Activated B cell treated with CpG ODN at 0.5 μM for 24 hours (primary cell): ENCODE results near the gene NAA80. TPM values are rescaled to one million over a fixed set of nuclear protein-coding genes. Genes with fewer than 3 reads are reported as not detected.

Source experiments
- ATAC-seq: fragments of 200-7000 bp; cut with Tn5 transposase; one replicate; pipeline ENCODE4 v1.10.0; 2021; ENCODE audit warnings: low read depth, mild to moderate bottlenecking, moderate library complexity
- CTCF ChIA-PET: fragments of 350-600 bp; sonication (Branson Sonifier 250); formaldehyde crosslinking; loops from one replicate; lab custom pipeline; 2021; ENCODE audit warnings: antibody characterized with exemption; lab: Charles Lee
- POLR2A ChIA-PET: fragments of 350-600 bp; sonication (Branson Sonifier 250); formaldehyde crosslinking; loops from one replicate; lab custom pipeline; 2021; ENCODE audit warnings: antibody characterized with exemption; lab: Charles Lee
- DNase-seq: peaks from one replicate; pipeline ENCODE4 v3.0.0; 2022
- H3K27ac Mint-ChIP-seq: one replicate; pipeline ENCODE4 v1.8.0; 2020; ENCODE audit warnings: mixed read lengths
- H3K27me3 Mint-ChIP-seq: one replicate; pipeline ENCODE4 v1.8.0; 2021; ENCODE audit warnings: mixed read lengths
- H3K36me3 Mint-ChIP-seq: one replicate; pipeline ENCODE4 v1.8.0; 2021; ENCODE audit warnings: low read depth, mixed read lengths
- H3K4me1 Mint-ChIP-seq: one replicate; pipeline ENCODE4 v1.8.0; 2021; ENCODE audit warnings: mixed read lengths
- H3K4me3 Mint-ChIP-seq: one replicate; pipeline ENCODE4 v1.8.0; 2020; ENCODE audit warnings: mild to moderate bottlenecking, mixed read lengths
- H3K9me3 Mint-ChIP-seq: one replicate; pipeline ENCODE4 v1.8.0; 2020; ENCODE audit warnings: mixed read lengths
- intact Hi-C: fragments of 100-400 bp; cut with micrococcal nuclease; formaldehyde crosslinking; loops from one replicate; pipeline ENCODE4 v1.15.1; 2024
- total RNA-seq: library from RNA; stranded (reverse); gene quantifications from 2 replicates; pipeline ENCODE4 v1.2.3, GENCODE V29; 2022
- TF ChIP-seq, protein P1 (sequence below): fragments of 200-600 bp; IDR thresholded peaks from one replicate; pipeline ENCODE4 v1.8.0; 2022; ENCODE audit warnings: antibody characterized with exemption, mild to moderate bottlenecking

NAA80 gene
- total RNA-seq, 1 donor from 2014 or later: 24.8 TPM

DNA sequence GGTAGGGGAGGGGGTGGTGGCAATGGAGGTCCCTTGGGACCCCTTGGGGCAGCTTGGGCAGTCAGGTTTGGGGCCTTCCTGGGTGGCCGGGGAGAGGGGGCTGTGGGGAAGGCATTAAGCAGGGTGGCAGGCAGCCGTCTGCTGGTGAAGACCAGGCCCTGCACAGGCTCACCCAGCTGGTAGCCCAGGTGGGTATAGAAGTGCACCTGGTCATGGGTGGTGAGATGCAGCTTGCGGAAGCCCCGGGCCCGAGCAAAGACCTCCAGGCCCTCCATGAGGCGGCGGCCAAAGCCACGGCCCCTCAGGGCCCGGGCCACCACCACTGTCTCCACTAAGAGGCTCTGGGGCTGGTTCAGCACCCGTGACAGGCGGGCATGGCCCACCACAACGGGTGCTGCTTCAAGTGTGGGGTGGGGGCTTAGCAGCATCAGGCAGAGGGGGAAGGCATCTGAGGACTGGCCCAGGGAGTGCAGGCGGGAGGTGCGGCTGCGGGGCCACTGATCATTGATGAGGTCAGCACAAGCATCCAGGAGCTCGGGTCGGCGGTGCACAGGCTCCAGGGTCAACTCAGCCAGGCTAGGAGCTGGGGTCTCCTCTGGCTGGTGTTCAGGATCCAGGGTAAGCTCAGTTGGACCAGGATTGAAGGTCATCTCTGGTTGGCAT is 2.4 kb downstream of the NAA80 start:
- H3K36me3 Mint-ChIP-seq: peaks cover 10% of the 10 kb centered on the region
- H3K4me1 Mint-ChIP-seq: peaks cover 39% of the 10 kb centered on the region
- POLR2A ChIA-PET: interaction anchor here (1.6 to 3.4 kb wide), 2 partner anchors 25 to 31 kb away, joined by 5 to 20 read pairs; partner anchors contain the start of genes HYAL2 and TUSC2
- CTCF ChIA-PET: no interaction called here
- ATAC-seq (no peak), DNase-seq (no peak)
- no peak overlapping the region for H3K27ac Mint-ChIP-seq
- no peaks in the 10 kb centered on the region for H3K27me3 Mint-ChIP-seq
- no peaks in the 10 kb centered on the region for H3K9me3 Mint-ChIP-seq
- intact Hi-C loops: loop anchor here (5.0 to 10.0 kb wide), 3 partner anchors 492 to 1272 kb away; partner anchors contain the start of genes APEH, IMPDH2, INKA1 and NDUFAF3
- TF ChIP-seq, protein P1, sequence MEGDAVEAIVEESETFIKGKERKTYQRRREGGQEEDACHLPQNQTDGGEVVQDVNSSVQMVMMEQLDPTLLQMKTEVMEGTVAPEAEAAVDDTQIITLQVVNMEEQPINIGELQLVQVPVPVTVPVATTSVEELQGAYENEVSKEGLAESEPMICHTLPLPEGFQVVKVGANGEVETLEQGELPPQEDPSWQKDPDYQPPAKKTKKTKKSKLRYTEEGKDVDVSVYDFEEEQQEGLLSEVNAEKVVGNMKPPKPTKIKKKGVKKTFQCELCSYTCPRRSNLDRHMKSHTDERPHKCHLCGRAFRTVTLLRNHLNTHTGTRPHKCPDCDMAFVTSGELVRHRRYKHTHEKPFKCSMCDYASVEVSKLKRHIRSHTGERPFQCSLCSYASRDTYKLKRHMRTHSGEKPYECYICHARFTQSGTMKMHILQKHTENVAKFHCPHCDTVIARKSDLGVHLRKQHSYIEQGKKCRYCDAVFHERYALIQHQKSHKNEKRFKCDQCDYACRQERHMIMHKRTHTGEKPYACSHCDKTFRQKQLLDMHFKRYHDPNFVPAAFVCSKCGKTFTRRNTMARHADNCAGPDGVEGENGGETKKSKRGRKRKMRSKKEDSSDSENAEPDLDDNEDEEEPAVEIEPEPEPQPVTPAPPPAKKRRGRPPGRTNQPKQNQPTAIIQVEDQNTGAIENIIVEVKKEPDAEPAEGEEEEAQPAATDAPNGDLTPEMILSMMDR: no peak
- no peak overlapping the region for H3K4me3 Mint-ChIP-seq

GRCh38 chr3:50295553-50296431 is 3.4 kb downstream of the NAA80 start:
- Mint-ChIP-seq H3K4me1 (peaks cover 46% of the 10 kb centered on the region), H3K27ac (no peak overlapping the region), H3K36me3 (peaks cover 13% of the 10 kb centered on the region), H3K27me3 (no peaks in the 10 kb centered on the region), H3K4me3 (no peak overlapping the region), H3K9me3 (no peaks in the 10 kb centered on the region)
- intact Hi-C loops: loop anchor here (5.0 to 10.0 kb wide), 3 partner anchors 491 to 1271 kb away; partner anchors contain the start of genes APEH, IMPDH2, INKA1 and NDUFAF3
- TF ChIP-seq, protein P1: no peak
- ChIA-PET CTCF (no interaction called here), POLR2A (interaction anchor here (0.5 kb wide), 1 partner anchor 1995 kb away, joined by 3 read pairs; the partner anchor contains the start of gene NME6)
- ATAC-seq (no peak), DNase-seq (no peak)

- Mint-ChIP-seq H3K4me3 (no peak overlapping the region), H3K36me3 (peaks cover 21% of the 10 kb centered on the region), H3K4me1 (peaks cover 38% of the 10 kb centered on the region), H3K27ac (no peak overlapping the region), H3K9me3 (no peaks in the 10 kb centered on the region), H3K27me3 (no peaks in the 10 kb centered on the region)
- TF ChIP-seq, protein P1: no peak
- ChIA-PET CTCF (no interaction called here), POLR2A (interaction anchor here (0.5 to 1.6 kb wide), 2 partner anchors 43 to 1994 kb away, joined by 3 to 5 read pairs; partner anchors contain the start of gene NME6)
- no peak for ATAC-seq
- DNase-seq: no peak
- intact Hi-C loops: loop anchor here (5.0 to 10.0 kb wide), 3 partner anchors 490 to 1270 kb away; partner anchors contain the start of genes APEH, IMPDH2, INKA1 and NDUFAF3
Observed at GRCh38 chr3:50294492-50295403, 4.5 kb downstream of the NAA80 start.

DNA sequence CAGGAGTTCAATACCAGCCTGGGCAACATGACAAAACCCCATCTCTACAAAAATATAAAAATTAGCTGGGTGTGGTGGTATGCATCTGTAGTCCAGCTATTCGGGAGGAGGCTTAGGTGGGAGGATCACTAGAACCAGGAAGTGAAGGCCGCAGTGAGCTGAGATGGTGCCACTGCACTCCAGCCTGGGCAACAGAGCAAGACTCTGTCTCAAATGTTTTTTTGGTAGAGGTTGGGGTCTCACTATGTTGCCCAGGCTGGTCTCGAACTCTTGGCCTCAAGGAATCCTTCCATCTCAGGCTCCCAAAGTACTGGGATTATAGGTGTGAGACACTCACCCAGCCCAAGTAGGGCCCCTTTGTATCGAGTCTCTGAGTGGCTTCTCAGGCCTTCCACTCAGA is 5.1 kb downstream of the NAA80 start:
- ChIA-PET POLR2A (interaction anchor here (1.6 kb wide), 1 partner anchor 44 kb away, joined by 5 read pairs; no protein-coding TSS in a partner anchor), CTCF (no interaction called here)
- intact Hi-C loops: loop anchor here (10.0 kb wide), 2 partner anchors 489 to 1269 kb away; partner anchors contain the start of genes IMPDH2, INKA1 and NDUFAF3
- Mint-ChIP-seq H3K4me1 (peaks cover 32% of the 10 kb centered on the region), H3K36me3 (peaks cover 26% of the 10 kb centered on the region), H3K9me3 (no peaks in the 10 kb centered on the region), H3K27me3 (no peaks in the 10 kb centered on the region), H3K27ac (no peak overlapping the region), H3K4me3 (no peak overlapping the region)
- TF ChIP-seq, protein P1: no peak
- no peak for DNase-seq
- no peak for ATAC-seq
